DND-41 (cell line): ENCODE data around the gene KSR1.

Experiments used
- ATAC-seq: fragments of 200-7000 bp; cut with Tn5 transposase; 3 replicates; pipeline ENCODE4 v1.9.1; 2021; ENCODE audit warnings: low read depth; ENCODE audit not compliant: insufficient read depth
- DNase-seq: peaks from one replicate; pipeline ENCODE4 v3.0.0-alpha.2; 2020
- H2AFZ ChIP-seq: 2 replicates; pipeline ENCODE4 v1.6.0; 2012; ENCODE audit warnings: low read depth, low read length
- H3K27ac ChIP-seq: 2 replicates; pipeline ENCODE4 v1.5.1; 2012; ENCODE audit warnings: low read length, inconsistent platforms
- H3K27me3 ChIP-seq: fragments of 200-600 bp; sonication (generic); 2 replicates; pipeline ENCODE4 v1.6.0; 2012; ENCODE audit warnings: low read length, mild to moderate bottlenecking, inconsistent platforms; ENCODE audit not compliant: insufficient read depth, poor library complexity
- H3K36me3 ChIP-seq: 2 replicates; pipeline ENCODE4 v1.5.1; 2012; ENCODE audit warnings: low read length, inconsistent platforms; ENCODE audit not compliant: insufficient read depth
- H3K4me1 ChIP-seq: 2 replicates; pipeline ENCODE4 v1.5.1; 2012; ENCODE audit warnings: mild to moderate bottlenecking, low read length; ENCODE audit not compliant: insufficient read depth
- H3K4me2 ChIP-seq: 2 replicates; pipeline ENCODE4 v1.6.0; 2012; ENCODE audit warnings: mild to moderate bottlenecking, moderate library complexity, low read length, inconsistent platforms; ENCODE audit not compliant: insufficient read depth
- H3K4me3 ChIP-seq, 2 experiments: fragments of 200-600 bp in 1 of 2; shearing (Covaris generic) in 1 of 2; 2 replicates each; pipeline ENCODE4 v1.5.1; 2012 to 2016; ENCODE audit warnings: inconsistent platforms in 2 of 2, low read length in 2 of 2, mild to moderate bottlenecking in 2 of 2, low read depth in 1 of 2, moderate library complexity in 1 of 2
- H3K79me2 ChIP-seq: 2 replicates; pipeline ENCODE4 v1.6.0; 2012; ENCODE audit warnings: low read length, inconsistent platforms; ENCODE audit not compliant: insufficient read depth
- H3K9ac ChIP-seq: 2 replicates; pipeline ENCODE4 v1.6.0; 2012; ENCODE audit warnings: low read depth, mild to moderate bottlenecking, inconsistent platforms, low read length, moderate library complexity
- H3K9me3 ChIP-seq: 2 replicates; pipeline ENCODE4 v1.5.1; 2012; ENCODE audit warnings: low read length, moderate library complexity, mild to moderate bottlenecking, inconsistent platforms; ENCODE audit not compliant: insufficient read depth, severe bottlenecking
- H4K20me1 ChIP-seq: 2 replicates; pipeline ENCODE4 v1.6.0; 2012; ENCODE audit warnings: low read length; ENCODE audit not compliant: insufficient read depth
- EZH2 ChIP-seq: IDR thresholded peaks from 3 replicates; pipeline ENCODE4 v1.6.1; 2012; ENCODE audit warnings: borderline replicate concordance, low read depth, mild to moderate bottlenecking, moderate library complexity, low read length, inconsistent platforms; ENCODE audit not compliant: severe bottlenecking
- TF ChIP-seq, protein P1 (sequence below): IDR thresholded peaks from 2 replicates; pipeline ENCODE4 v1.5.1; 2012; ENCODE audit warnings: borderline replicate concordance, low read length, moderate library complexity, mild to moderate bottlenecking; ENCODE audit not compliant: poor library complexity, severe bottlenecking; ENCODE audit errors: extremely low read depth

The KSR1 gene

DNA sequence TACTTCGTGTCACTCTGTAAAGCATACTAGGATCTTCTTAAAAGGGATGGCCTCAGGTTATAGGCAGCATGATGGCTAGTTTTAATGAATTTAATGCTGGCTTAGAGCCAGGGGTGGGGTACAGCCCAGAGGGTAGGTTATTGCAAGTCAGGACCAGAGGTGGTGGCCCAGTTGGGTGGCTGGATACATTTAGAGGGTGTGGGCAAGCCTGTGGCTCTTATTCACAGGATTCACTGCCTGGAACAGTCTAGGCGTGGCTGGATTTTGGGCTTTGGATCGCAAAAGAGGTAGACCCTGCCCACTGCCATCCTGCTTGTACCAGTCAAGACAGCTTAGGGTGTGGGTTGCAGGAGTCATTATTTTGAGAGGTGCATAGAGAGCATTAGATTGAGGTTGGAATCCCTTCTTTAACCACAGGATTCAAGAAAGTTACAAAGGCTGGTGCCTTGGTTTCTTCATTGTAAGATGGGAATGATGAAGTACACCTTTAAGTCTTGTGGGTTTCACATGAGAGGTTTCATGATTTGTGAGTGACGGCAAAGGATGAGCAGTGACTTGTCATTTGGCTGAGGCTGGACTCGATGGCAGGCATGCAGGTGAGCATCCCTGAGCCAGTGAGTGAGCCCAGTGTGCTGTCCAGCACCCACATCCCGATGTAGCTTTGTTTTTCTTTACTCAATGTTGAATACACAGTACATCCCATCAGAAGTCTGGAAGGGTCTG, 85.2 kb downstream of the KSR1 start:
- H3K27me3 ChIP-seq: no peaks in the 10 kb centered on the region
- peaks cover 38% of the 10 kb centered on the region for H4K20me1 ChIP-seq
- no peak overlapping the region for H3K27ac ChIP-seq
- peaks cover 21% of the 10 kb centered on the region for H3K4me1 ChIP-seq
- DNase-seq (no peak), ATAC-seq (no peak)
- no peak overlapping the region for H3K4me3 ChIP-seq
- TF ChIP-seq, protein P1, sequence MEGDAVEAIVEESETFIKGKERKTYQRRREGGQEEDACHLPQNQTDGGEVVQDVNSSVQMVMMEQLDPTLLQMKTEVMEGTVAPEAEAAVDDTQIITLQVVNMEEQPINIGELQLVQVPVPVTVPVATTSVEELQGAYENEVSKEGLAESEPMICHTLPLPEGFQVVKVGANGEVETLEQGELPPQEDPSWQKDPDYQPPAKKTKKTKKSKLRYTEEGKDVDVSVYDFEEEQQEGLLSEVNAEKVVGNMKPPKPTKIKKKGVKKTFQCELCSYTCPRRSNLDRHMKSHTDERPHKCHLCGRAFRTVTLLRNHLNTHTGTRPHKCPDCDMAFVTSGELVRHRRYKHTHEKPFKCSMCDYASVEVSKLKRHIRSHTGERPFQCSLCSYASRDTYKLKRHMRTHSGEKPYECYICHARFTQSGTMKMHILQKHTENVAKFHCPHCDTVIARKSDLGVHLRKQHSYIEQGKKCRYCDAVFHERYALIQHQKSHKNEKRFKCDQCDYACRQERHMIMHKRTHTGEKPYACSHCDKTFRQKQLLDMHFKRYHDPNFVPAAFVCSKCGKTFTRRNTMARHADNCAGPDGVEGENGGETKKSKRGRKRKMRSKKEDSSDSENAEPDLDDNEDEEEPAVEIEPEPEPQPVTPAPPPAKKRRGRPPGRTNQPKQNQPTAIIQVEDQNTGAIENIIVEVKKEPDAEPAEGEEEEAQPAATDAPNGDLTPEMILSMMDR: no peak
- TF ChIP-seq EZH2: no peak
- H3K79me2 ChIP-seq: no peaks in the 10 kb centered on the region
- H3K4me2 ChIP-seq: no peak overlapping the region
- no peaks in the 10 kb centered on the region for H3K9me3 ChIP-seq
- H3K9ac ChIP-seq: no peak overlapping the region
- H2AFZ ChIP-seq: no peak overlapping the region
- no peaks in the 10 kb centered on the region for H3K36me3 ChIP-seq

DNA sequence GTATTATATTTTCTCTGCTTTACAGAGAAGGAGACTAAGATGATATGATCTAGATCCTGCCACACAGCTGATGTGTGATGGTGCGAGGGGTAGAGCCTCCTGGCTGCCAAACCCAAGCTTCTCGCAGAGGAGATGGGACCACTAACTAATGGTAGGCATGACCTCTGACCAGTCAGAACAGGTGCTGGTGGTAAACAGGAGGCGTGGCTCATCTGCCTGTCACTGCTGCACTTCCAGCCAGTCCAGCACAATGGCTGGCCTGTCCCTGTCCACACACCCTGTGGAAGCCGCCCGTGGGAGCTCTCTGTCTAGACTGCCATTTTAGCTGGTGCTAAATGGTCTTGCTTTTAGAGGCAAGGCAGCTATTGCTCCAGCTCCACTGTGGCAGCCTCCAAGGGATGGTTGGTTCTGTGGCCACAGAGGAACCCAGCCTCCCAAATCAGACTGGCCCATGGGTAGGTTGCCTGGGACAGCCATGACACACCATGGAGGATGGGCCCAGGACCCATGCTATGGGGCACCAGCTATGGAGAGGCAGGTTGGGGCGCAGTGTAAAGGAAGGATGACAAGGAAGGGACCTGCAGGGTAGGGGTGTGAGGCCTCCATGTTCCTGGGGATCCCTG, 86.7 kb downstream of the KSR1 start:
- TF ChIP-seq, protein P1: no peak
- no peak for TF ChIP-seq EZH2
- H3K27ac ChIP-seq: no peak overlapping the region
- no peaks in the 10 kb centered on the region for H3K36me3 ChIP-seq
- DNase-seq (no peak), ATAC-seq (no peak)
- H3K9ac ChIP-seq: no peak overlapping the region
- no peak overlapping the region for H3K4me3 ChIP-seq
- no peaks in the 10 kb centered on the region for H3K79me2 ChIP-seq
- no peaks in the 10 kb centered on the region for H3K27me3 ChIP-seq
- no peaks in the 10 kb centered on the region for H3K9me3 ChIP-seq
- H3K4me1 ChIP-seq: peaks cover 25% of the 10 kb centered on the region
- H2AFZ ChIP-seq: no peak overlapping the region
- peaks cover 42% of the 10 kb centered on the region for H4K20me1 ChIP-seq
- no peak overlapping the region for H3K4me2 ChIP-seq

DNA sequence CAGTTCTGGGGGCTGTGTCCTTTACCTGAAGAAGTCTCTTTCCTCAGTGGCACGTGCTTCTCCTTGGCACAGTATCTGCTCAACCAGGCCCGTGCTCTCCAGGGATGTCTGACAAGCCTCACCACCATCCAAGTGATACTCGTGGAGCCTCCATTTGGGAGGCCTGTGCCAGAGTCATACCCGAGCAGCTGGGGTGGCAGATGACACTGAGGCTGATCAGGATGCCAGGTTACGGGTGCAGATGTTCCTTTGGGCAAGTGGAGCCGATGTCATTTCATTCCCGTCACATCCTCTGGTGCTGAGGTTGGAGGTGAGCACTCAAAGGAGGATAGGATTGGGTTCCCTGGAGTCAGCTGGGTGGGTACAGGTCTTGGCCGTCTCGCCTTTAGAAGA, 87.2 kb downstream of the KSR1 start:
- Histone ChIP-seq H3K4me2 (no peak overlapping the region), H3K27me3 (no peaks in the 10 kb centered on the region), H3K9me3 (no peaks in the 10 kb centered on the region), H3K27ac (no peak overlapping the region), H3K79me2 (no peaks in the 10 kb centered on the region), H3K36me3 (no peaks in the 10 kb centered on the region), H2AFZ (no peak overlapping the region), H3K9ac (no peak overlapping the region), H3K4me3 (no peak overlapping the region), H4K20me1 (peaks cover 42% of the 10 kb centered on the region), H3K4me1 (peaks cover 25% of the 10 kb centered on the region)
- DNase-seq (no peak), ATAC-seq (no peak)
- TF ChIP-seq, protein P1: no peak
- TF ChIP-seq EZH2: no peak
